ENCODE results near the gene CYTH1.

The CYTH1 gene

GRCh38 chr17:78642707-78643106 lies 139.4 kb downstream of the CYTH1 start:
- DNase-seq = no peak

GRCh38 chr17:78641666-78642065 lies 140.4 kb downstream of the CYTH1 start:
- no peak for DNase-seq

- DNase-seq = no peak
Observed at GRCh38 chr17:78641243-78641642, 140.8 kb downstream of the CYTH1 start.

GRCh38 chr17:78640700-78641099 lies 141.4 kb downstream of the CYTH1 start:
- no peak for DNase-seq

- no peak for DNase-seq
Observed at GRCh38 chr17:78637643-78638420, 144.2 kb downstream of the CYTH1 start.

- no peak for DNase-seq
Observed at GRCh38 chr17:78637146-78637545, 144.9 kb downstream of the CYTH1 start.

GRCh38 chr17:78634154-78634553 lies 147.9 kb downstream of the CYTH1 start:
- DNase-seq = no peak

- no peak for DNase-seq
Observed at GRCh38 chr17:78629436-78629995, 152.6 kb downstream of the CYTH1 start.

GRCh38 chr17:78628547-78629435 lies 153.3 kb downstream of the CYTH1 start:
- DNase-seq = no peak

GRCh38 chr17:78624324-78625151 lies 157.5 kb downstream of the CYTH1 start:
- DNase-seq = no peak
